Esophagus (tissue), 2 donors: ENCODE results near the gene LDLRAD4. TPM values are rescaled to one million over a fixed set of nuclear protein-coding genes. Genes with fewer than 3 reads are reported as not detected.

Source experiments
- H3K27ac ChIP-seq, 2 donors: one replicate each; pipeline ENCODE4 v1.5.1; 2013; ENCODE audit warnings: low read depth in 2 of 2, mild to moderate bottlenecking in 2 of 2, inconsistent platforms in 1 of 2, low read length in 1 of 2, moderate library complexity in 1 of 2
- H3K27me3 ChIP-seq, 2 donors: one replicate each; pipeline ENCODE4 v1.6.1; 2013; ENCODE audit warnings: low read length in 2 of 2, control low read depth in 1 of 2, mild to moderate bottlenecking in 1 of 2; ENCODE audit not compliant: insufficient read depth in 2 of 2, control insufficient read depth in 1 of 2
- H3K36me3 ChIP-seq, 2 donors: one replicate each; pipeline ENCODE4 v1.6.1; 2013; ENCODE audit warnings: low read length in 1 of 2; ENCODE audit not compliant: control insufficient read depth in 2 of 2, insufficient read depth in 2 of 2
- H3K4me1 ChIP-seq, 2 donors: one replicate each; pipeline ENCODE4 v1.6.1; 2013; ENCODE audit warnings: low read length in 1 of 2; ENCODE audit not compliant: control insufficient read depth in 2 of 2, insufficient read depth in 2 of 2
- H3K4me3 ChIP-seq, 2 donors: one replicate each; pipeline ENCODE4 v1.5.1; 2013; ENCODE audit warnings: low read length in 2 of 2, mild to moderate bottlenecking in 2 of 2, low read depth in 1 of 2, moderate library complexity in 1 of 2
- H3K9me3 ChIP-seq, 2 donors: one replicate each; pipeline ENCODE4 v1.6.1; 2013; ENCODE audit warnings: mild to moderate bottlenecking in 2 of 2, low read depth in 1 of 2, low read length in 1 of 2, moderate library complexity in 1 of 2; ENCODE audit not compliant: control insufficient read depth in 2 of 2, insufficient read depth in 1 of 2
- WGBS, 2 donors: extraction: QIAGEN DNeasy Blood & Tissue Kit; methylation state at CpG; one replicate each; pipeline ENCODE4 v1.1.7; 2013; 5-methylcytosine and 5-hydroxymethylcytosine counted together
- polyA plus RNA-seq, 2 donors: library from polyadenylated mRNA; stranded (reverse); fragments of 200-250 nt; gene quantifications; one replicate each; pipeline ENCODE4 v1.2.3, GENCODE V29; 2013
- donor health status: healthy with polysubstance abuse.
- donor health status: Bipolar disorder and iron deficiency.

The LDLRAD4 gene
- polyA plus RNA-seq, 2 donors = 0.79 to 0.99 TPM

- 90 to 91% methylated on average over 12 to 14 of the region's 14 CpGs for WGBS, 2 donors
- peaks cover 0 to 2% of the 10 kb centered on the region in 2 donors for H3K4me1 ChIP-seq
- H3K27me3 ChIP-seq = no peaks in the 10 kb centered on the region
- no peak overlapping the region for H3K4me3 ChIP-seq
- H3K9me3 ChIP-seq = no peaks in the 10 kb centered on the region
- no peak overlapping the region for H3K27ac ChIP-seq
- H3K36me3 ChIP-seq = peaks cover 0 to 2% of the 10 kb centered on the region in 2 donors
Measured at GRCh38 chr18:13481820-13482617, 263.5 kb downstream of the LDLRAD4 start.

DNA sequence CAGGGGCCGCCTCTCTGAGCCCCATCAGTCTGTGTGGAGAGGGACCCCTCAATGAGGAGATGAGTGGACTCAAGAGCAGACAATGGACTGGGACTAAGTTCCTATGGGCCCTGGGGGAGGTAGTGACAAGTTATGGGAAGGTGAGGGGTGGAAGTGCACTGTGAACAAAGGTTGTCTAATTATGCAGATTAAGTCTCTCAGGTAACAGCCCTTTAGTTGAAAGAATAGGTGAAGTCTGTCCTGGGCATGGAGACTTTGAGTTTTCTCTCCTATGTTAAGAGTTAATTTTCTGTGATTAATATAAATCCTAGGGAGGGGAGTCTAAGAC, 264.0 kb downstream of the LDLRAD4 start:
- H3K4me1 ChIP-seq = peaks cover 0 to 2% of the 10 kb centered on the region in 2 donors
- no peak overlapping the region for H3K27ac ChIP-seq
- WGBS, 2 donors = 95 to 96% methylated on average over 1 of the region's 1 CpG
- H3K9me3 ChIP-seq = no peaks in the 10 kb centered on the region
- no peak overlapping the region for H3K4me3 ChIP-seq
- H3K27me3 ChIP-seq = no peaks in the 10 kb centered on the region
- H3K36me3 ChIP-seq = peaks cover 0 to 2% of the 10 kb centered on the region in 2 donors

DNA sequence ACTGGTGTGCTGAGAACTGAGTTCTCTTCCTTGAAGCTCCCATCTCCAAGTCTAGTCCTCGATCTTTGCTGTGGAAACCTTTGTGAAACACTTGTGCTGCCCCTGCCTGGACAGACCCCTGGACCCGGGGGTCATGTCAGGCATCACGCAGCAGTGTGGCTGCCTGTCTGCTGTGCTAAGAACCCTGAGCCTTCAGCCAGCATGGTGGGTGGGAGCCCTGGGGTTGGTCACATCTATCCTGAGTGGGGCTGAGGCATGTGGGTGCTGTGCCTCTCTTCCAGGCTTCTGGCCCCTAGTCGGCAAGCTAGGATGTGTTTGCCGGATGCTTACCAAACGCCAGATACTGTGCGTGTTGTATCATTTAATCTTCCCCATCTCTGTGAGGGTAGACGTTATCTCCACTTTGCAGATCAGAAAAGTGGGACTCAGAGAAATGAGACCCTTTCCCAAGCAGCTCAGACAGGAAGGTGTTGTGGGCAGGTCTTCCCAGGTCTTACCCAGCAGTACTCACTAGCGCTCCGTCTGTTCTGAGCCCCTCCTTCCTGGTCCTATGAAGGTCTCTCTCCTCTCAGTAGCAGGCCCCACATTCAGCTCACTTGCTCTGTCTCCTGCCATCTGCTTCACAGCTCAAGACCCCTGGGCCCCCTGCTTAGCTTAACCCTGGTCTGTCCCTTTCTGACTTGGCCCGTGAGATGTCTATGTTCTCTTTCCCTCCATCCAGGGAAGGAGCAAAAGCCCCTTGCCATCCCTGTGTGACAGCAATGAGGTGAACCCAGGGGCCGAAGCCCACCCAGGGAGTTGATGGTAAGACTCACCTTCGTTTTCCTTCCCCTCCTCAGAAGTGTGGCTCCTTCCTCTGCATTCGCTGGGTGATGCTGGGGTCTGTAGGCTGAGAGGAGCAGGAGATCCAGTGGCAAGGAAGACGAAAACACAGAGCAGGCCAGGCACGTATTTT, 265.0 kb downstream of the LDLRAD4 start:
- Histone ChIP-seq H3K27me3 (no peaks in the 10 kb centered on the region), H3K4me3 (no peak overlapping the region), H3K36me3 (peaks cover 0 to 2% of the 10 kb centered on the region in 2 donors), H3K4me1 (peaks cover 0 to 2% of the 10 kb centered on the region in 2 donors), H3K9me3 (no peaks in the 10 kb centered on the region), H3K27ac (no peak overlapping the region)
- 83 to 90% methylated on average over 16 of the region's 16 CpGs for WGBS, 2 donors

- WGBS, 2 donors = 74 to 81% methylated on average over 6 of the region's 6 CpGs
Measured at GRCh38 chr18:13485182-13485581, 266.6 kb downstream of the LDLRAD4 start.

DNA sequence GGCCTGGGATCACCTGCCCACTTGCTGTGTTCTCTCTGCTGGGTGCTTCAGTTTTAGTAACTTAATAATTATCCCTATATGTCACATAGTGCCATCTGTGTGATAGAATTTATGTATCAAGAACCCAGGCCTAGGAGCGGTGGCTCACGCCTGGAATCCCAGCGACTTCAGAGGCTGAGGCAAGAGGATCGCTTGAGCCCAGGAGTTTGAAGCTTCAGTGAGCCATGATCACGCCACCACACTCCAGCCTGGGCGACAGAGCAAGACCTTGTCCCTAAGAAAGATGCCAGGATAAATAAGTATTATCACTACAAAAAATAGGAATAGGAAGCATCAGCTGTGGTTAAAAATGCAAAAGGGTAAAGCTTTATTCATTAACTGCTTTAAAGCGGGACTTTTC, 267.0 kb downstream of the LDLRAD4 start:
- Histone ChIP-seq H3K4me3 (no peak overlapping the region), H3K9me3 (no peaks in the 10 kb centered on the region), H3K36me3 (peaks cover 0 to 2% of the 10 kb centered on the region in 2 donors), H3K27me3 (no peaks in the 10 kb centered on the region), H3K4me1 (peaks cover 0 to 2% of the 10 kb centered on the region in 2 donors), H3K27ac (no peak overlapping the region)
- 97 to 98% methylated on average over 7 of the region's 7 CpGs for WGBS, 2 donors

More at GRCh38 chr18:13485182-13485581, 266.6 kb downstream of the LDLRAD4 start:
- Histone ChIP-seq H3K36me3 (peaks cover 0 to 2% of the 10 kb centered on the region in 2 donors), H3K27ac (no peak overlapping the region), H3K4me3 (no peak overlapping the region), H3K4me1 (peaks cover 0 to 2% of the 10 kb centered on the region in 2 donors), H3K27me3 (no peaks in the 10 kb centered on the region), H3K9me3 (no peaks in the 10 kb centered on the region)

DNA sequence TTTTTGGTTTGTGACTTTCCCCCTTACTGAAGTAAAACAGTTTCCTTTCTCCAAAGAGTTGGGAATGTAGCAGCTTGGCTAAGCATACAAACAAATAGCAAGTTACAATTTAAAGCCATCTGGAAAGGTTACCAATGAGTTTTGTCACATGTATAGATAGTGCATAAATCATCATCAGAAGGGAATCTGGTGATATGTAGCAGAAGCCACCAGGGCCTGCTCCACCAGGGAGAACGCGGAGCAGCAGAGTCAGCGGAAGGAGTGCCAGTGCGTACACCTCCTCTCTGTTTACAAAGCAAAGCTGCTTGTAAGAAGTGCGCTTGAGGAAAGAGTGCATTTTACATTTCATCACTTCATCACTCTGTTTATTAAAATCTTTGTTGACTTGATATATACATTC, 267.7 kb downstream of the LDLRAD4 start:
- WGBS, 2 donors = 84 to 89% methylated on average over 5 of the region's 5 CpGs

DNA sequence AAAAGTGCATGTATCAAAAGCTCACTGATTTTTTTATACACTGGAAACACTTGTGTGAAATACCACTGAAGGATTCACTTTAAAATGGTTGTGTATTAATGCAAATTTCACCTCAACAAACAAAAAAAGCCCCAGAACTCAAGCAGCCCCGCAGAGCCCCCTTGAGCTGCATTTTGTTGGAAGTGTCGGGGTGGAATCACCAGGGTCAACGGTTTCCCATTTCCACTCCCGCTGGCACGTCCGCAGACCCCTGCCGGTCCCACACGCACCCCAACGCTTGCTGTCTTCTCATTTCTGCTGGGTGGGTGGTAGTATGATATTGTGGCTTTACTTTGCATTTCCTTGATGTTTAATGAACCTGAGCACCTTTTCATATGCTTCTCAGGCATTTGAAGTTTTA, 268.1 kb downstream of the LDLRAD4 start:
- H3K27ac ChIP-seq = no peak overlapping the region
- H3K9me3 ChIP-seq = no peaks in the 10 kb centered on the region
- no peak overlapping the region for H3K4me3 ChIP-seq
- peaks cover 0 to 2% of the 10 kb centered on the region in 2 donors for H3K36me3 ChIP-seq
- H3K27me3 ChIP-seq = no peaks in the 10 kb centered on the region
- H3K4me1 ChIP-seq = no peaks in the 10 kb centered on the region
- WGBS, 2 donors = 71 to 74% methylated on average over 9 of the region's 9 CpGs

More for the DNA sequence above, 267.7 kb downstream of the LDLRAD4 start:
- Histone ChIP-seq H3K4me1 (no peaks in the 10 kb centered on the region), H3K4me3 (no peak overlapping the region), H3K27ac (no peak overlapping the region), H3K9me3 (no peaks in the 10 kb centered on the region), H3K27me3 (no peaks in the 10 kb centered on the region), H3K36me3 (peaks cover 0 to 2% of the 10 kb centered on the region in 2 donors)

- Histone ChIP-seq H3K36me3 (peaks cover 0 to 2% of the 10 kb centered on the region in 2 donors), H3K4me1 (no peaks in the 10 kb centered on the region)
- WGBS, 2 donors = 73 to 75% methylated on average over 7 of the region's 7 CpGs
Measured at GRCh38 chr18:13487237-13487636, 268.7 kb downstream of the LDLRAD4 start.

GRCh38 chr18:13488281-13488929, 269.8 kb downstream of the LDLRAD4 start:
- Histone ChIP-seq H3K36me3 (peaks cover 0 to 2% of the 10 kb centered on the region in 2 donors), H3K4me1 (no peaks in the 10 kb centered on the region), H3K27me3 (no peaks in the 10 kb centered on the region), H3K9me3 (no peaks in the 10 kb centered on the region), H3K27ac (no peak overlapping the region), H3K4me3 (no peak overlapping the region)
- WGBS, 2 donors = 86 to 89% methylated on average over 14 of the region's 14 CpGs

More at GRCh38 chr18:13487237-13487636, 268.7 kb downstream of the LDLRAD4 start:
- H3K27me3 ChIP-seq = no peaks in the 10 kb centered on the region
- no peak overlapping the region for H3K27ac ChIP-seq
- H3K9me3 ChIP-seq = no peaks in the 10 kb centered on the region
- H3K4me3 ChIP-seq = no peak overlapping the region
